ENCODE measurements around the gene KCNJ11.

Gene KCNJ11

DNA sequence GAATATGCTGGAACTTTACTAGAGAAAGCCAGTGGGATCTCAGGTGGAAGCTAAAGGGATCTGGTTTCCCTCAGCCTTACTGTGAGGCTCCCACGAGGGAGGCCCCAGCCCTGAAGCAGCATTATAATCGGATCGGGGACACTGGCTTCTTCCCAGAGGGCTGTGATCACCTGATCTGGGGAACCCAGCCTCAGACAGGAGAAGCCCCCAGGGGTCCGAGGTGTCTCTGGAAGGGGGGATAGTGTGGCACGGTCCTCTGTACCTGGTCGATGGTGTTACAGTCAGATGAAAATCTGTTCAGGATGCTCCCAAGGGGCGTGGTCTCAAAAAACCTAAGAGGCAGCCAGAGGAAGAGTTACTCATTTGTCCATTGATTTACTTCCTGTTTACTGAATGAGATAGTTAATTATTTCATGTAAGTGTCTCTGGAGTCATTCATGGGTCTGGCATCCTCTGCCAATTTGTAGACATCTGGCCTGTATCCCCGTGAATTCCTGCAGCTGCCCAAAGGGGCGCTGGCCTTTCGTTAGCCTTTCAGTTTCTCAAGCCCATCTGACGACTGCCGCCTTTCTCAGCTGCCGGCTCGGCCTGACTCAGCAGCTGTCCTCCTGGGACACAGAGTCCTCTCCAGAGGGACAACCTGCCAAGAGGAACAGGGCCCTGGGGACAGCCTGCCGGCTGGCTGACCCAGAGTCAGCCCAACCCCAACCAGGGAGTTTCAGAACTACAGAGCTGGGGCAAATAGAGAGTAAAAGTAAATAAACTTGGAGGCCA is 17.0 kb upstream of the KCNJ11 start:
- no peak overlapping the region for H3K4me3 ChIP-seq (ENCODE audit: insufficient read depth, low read length, poor library complexity, severe bottlenecking)
- H4K20me1 ChIP-seq (ENCODE audit: low read depth, low read length) = no peaks in the 10 kb centered on the region
- no peak overlapping the region for H3K4me2 ChIP-seq (ENCODE audit: low read depth, low read length, poor library complexity, severe bottlenecking)
- no peaks in the 10 kb centered on the region for H3K79me2 ChIP-seq (ENCODE audit: insufficient read depth, low read length)
- no peak overlapping the region for H3K9ac ChIP-seq (ENCODE audit: low read length)
- no peak overlapping the region for H3K27ac ChIP-seq (ENCODE audit: low read depth, low read length)
- no peaks in the 10 kb centered on the region for H3K36me3 ChIP-seq (ENCODE audit: low read length)
- H3F3A ChIP-seq (ENCODE audit: insufficient read depth) = no peaks in the 10 kb centered on the region
- H3K9me3 ChIP-seq (ENCODE audit: insufficient read depth, low read length) = no peaks in the 10 kb centered on the region
- H2AFZ ChIP-seq (ENCODE audit: low read depth, low read length, severe bottlenecking) = no peak overlapping the region
- TF ChIP-seq, protein P1, sequence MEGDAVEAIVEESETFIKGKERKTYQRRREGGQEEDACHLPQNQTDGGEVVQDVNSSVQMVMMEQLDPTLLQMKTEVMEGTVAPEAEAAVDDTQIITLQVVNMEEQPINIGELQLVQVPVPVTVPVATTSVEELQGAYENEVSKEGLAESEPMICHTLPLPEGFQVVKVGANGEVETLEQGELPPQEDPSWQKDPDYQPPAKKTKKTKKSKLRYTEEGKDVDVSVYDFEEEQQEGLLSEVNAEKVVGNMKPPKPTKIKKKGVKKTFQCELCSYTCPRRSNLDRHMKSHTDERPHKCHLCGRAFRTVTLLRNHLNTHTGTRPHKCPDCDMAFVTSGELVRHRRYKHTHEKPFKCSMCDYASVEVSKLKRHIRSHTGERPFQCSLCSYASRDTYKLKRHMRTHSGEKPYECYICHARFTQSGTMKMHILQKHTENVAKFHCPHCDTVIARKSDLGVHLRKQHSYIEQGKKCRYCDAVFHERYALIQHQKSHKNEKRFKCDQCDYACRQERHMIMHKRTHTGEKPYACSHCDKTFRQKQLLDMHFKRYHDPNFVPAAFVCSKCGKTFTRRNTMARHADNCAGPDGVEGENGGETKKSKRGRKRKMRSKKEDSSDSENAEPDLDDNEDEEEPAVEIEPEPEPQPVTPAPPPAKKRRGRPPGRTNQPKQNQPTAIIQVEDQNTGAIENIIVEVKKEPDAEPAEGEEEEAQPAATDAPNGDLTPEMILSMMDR (IDR thresholded peaks at IDR 0.05; ENCODE audit: insufficient read depth, low read length, poor library complexity, severe bottlenecking) = no peak
- no peak for TF ChIP-seq EZH2phosphoT487 (conservative IDR thresholded peaks at IDR 0.05; ENCODE audit: low read length)
- H3K27me3 ChIP-seq (ENCODE audit: low read length) = no peaks in the 10 kb centered on the region
- no peaks in the 10 kb centered on the region for H3K9me2 ChIP-seq (replicated peaks; ENCODE audit: insufficient read depth, low read length)

DNA sequence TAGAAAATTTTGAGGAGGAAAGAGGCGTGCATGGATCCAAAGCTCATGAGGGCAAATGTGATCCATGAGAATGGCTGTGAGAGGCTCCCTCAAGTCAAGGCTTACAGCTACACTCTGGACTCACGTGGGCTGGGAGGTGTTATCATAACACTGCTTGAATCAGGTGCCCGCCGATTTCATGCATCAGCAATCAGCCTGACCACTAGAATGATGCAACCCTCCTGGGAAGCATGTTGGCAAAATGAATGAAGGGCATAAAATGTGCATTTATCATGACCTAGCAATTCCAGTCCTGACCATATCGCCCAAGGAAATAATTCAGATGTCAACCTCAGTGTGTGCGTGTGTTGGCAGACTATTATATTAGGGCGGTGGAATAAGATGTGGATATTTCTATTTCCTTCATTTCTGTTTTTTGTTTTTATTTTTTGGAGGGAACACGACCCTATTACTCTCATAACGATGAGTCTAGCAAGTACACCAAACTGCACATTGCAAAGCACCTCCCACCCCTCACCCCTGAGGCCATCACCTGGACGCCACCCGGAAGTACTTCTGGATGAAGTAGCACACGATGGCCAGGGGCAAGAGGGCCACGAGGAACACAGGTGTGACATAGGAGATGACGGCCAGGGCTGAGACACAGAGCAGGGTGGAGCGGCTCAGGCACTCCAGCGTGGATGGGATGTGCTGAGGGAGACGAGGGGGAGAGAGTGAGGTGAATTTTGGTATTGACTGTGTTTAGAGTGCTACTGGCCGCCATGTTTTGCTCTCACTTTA is 15.7 kb upstream of the KCNJ11 start:
- Histone ChIP-seq H3K36me3 (ENCODE audit: low read length) (no peaks in the 10 kb centered on the region), H2AFZ (ENCODE audit: low read depth, low read length, severe bottlenecking) (no peak overlapping the region), H3K9ac (ENCODE audit: low read length) (no peak overlapping the region), H3K9me2 (replicated peaks; ENCODE audit: insufficient read depth, low read length) (no peaks in the 10 kb centered on the region), H4K20me1 (ENCODE audit: low read depth, low read length) (no peaks in the 10 kb centered on the region), H3K27ac (ENCODE audit: low read depth, low read length) (no peak overlapping the region), H3K4me3 (ENCODE audit: insufficient read depth, low read length, poor library complexity, severe bottlenecking) (no peak overlapping the region), H3K9me3 (ENCODE audit: insufficient read depth, low read length) (no peaks in the 10 kb centered on the region), H3F3A (ENCODE audit: insufficient read depth) (no peaks in the 10 kb centered on the region), H3K4me2 (ENCODE audit: low read depth, low read length, poor library complexity, severe bottlenecking) (no peak overlapping the region), H3K27me3 (ENCODE audit: low read length) (no peaks in the 10 kb centered on the region), H3K79me2 (ENCODE audit: insufficient read depth, low read length) (no peaks in the 10 kb centered on the region)
- TF ChIP-seq, protein P1 (IDR thresholded peaks at IDR 0.05; ENCODE audit: insufficient read depth, low read length, poor library complexity, severe bottlenecking) = no peak
- no peak for TF ChIP-seq EZH2phosphoT487 (conservative IDR thresholded peaks at IDR 0.05; ENCODE audit: low read length)

DNA sequence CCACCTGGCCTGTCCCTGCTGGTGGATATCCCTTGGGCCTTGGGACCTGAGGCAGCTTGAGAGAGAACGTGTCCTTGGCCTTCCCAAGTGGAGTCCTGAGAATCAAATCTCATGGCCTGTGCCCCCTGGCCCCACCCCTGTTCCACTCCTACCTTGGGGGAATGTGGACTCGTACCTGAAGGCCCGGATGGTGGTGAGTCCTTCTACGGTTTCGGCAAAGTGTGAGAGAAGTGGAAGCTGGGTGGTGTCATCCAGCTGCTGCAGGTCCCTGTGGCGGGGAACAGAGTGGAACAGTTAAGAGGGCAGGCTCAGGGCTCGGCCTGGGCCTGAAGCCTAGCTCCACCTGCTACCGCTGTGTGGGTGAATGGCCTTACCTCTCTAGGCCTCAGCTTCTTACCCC is 14.0 kb upstream of the KCNJ11 start:
- no peak overlapping the region for H2AFZ ChIP-seq (ENCODE audit: low read depth, low read length, severe bottlenecking)
- H3K9ac ChIP-seq (ENCODE audit: low read length) = no peak overlapping the region
- no peak overlapping the region for H3K4me2 ChIP-seq (ENCODE audit: low read depth, low read length, poor library complexity, severe bottlenecking)
- H3K79me2 ChIP-seq (ENCODE audit: insufficient read depth, low read length) = no peaks in the 10 kb centered on the region
- TF ChIP-seq, protein P1 (IDR thresholded peaks at IDR 0.05; ENCODE audit: insufficient read depth, low read length, poor library complexity, severe bottlenecking) = no peak
- TF ChIP-seq EZH2phosphoT487 (conservative IDR thresholded peaks at IDR 0.05; ENCODE audit: low read length) = no peak
- no peaks in the 10 kb centered on the region for H4K20me1 ChIP-seq (ENCODE audit: low read depth, low read length)
- no peak overlapping the region for H3K27ac ChIP-seq (ENCODE audit: low read depth, low read length)
- H3K9me3 ChIP-seq (ENCODE audit: insufficient read depth, low read length) = no peaks in the 10 kb centered on the region
- H3K36me3 ChIP-seq (ENCODE audit: low read length) = no peaks in the 10 kb centered on the region
- no peaks in the 10 kb centered on the region for H3K27me3 ChIP-seq (ENCODE audit: low read length)
- H3K4me3 ChIP-seq (ENCODE audit: insufficient read depth, low read length, poor library complexity, severe bottlenecking) = no peak overlapping the region
- no peaks in the 10 kb centered on the region for H3F3A ChIP-seq (ENCODE audit: insufficient read depth)
- H3K9me2 ChIP-seq (replicated peaks; ENCODE audit: insufficient read depth, low read length) = no peaks in the 10 kb centered on the region
